H1 (cell line): ENCODE data around the gene PRDX3. TPM values are rescaled to one million over a fixed set of nuclear protein-coding genes. Genes with fewer than 3 reads are reported as not detected.

Source experiments
- CTCF ChIA-PET: fragments of 300-600 bp; sonication (Branson Sonifier 250); formaldehyde crosslinking; loops from one replicate; lab custom pipeline; 2021; ENCODE audit not compliant: partially characterized antibody; lab: Charles Lee
- POLR2A ChIA-PET: fragments of 300-600 bp; sonication (Branson Sonifier 250); formaldehyde crosslinking; loops from one replicate; lab custom pipeline; 2021; ENCODE audit warnings: inconsistent platforms; ENCODE audit not compliant: partially characterized antibody; lab: Charles Lee
- DNase-seq, 2 experiments: peaks; one replicate each; pipeline versions ENCODE4 v3.0.0 to v3.0.0-alpha.2; 2010 to 2022; ENCODE audit warnings: low spot score in 2 of 2, low read depth in 1 of 2, mixed read lengths in 1 of 2
- FAIRE-seq: peaks from 2 replicates; lab custom pipeline; 2011; peaks lifted over from hg19 to GRCh38; lab: Jason Lieb, UNC
- H2AFZ ChIP-seq: 2 replicates; pipeline ENCODE4 v1.8.1; 2012; ENCODE audit warnings: low read length, inconsistent platforms
- H2AK5ac ChIP-seq: 2 replicates; pipeline ENCODE4 v1.6.1; 2013; ENCODE audit warnings: low read depth, low read length
- H2BK120ac ChIP-seq: replicated peaks from 2 replicates; pipeline ENCODE3; 2013; ENCODE audit warnings: low read depth, low read length, inconsistent platforms
- H2BK12ac ChIP-seq: 2 replicates; pipeline ENCODE4 v1.6.1; 2013; ENCODE audit warnings: low read depth, low read length
- H2BK15ac ChIP-seq: 2 replicates; pipeline ENCODE4 v1.6.1; 2013; ENCODE audit warnings: low read length
- H2BK20ac ChIP-seq: 2 replicates; pipeline ENCODE4 v1.6.1; 2013; ENCODE audit warnings: low read length
- H2BK5ac ChIP-seq: 2 replicates; pipeline ENCODE4 v1.6.1; 2013; ENCODE audit warnings: low read depth, low read length
- H3K14ac ChIP-seq: 2 replicates; pipeline ENCODE4 v1.6.1; 2013; ENCODE audit warnings: inconsistent platforms; ENCODE audit not compliant: insufficient read length
- H3K18ac ChIP-seq: 2 replicates; pipeline ENCODE4 v1.6.1; 2013; ENCODE audit warnings: low read length; ENCODE audit errors: extremely low read depth
- H3K23ac ChIP-seq: 2 replicates; pipeline ENCODE4 v1.6.1; 2013; ENCODE audit warnings: inconsistent platforms; ENCODE audit not compliant: insufficient read length
- H3K23me2 ChIP-seq: 2 replicates; pipeline ENCODE4 v1.6.1; 2013; ENCODE audit warnings: low read depth, low read length
- H3K27ac ChIP-seq: 2 replicates; pipeline ENCODE4 v1.6.1; 2011; ENCODE audit warnings: low read depth, low read length, inconsistent platforms
- H3K27me3 ChIP-seq, 4 experiments: replicated peaks in 1 of 4; 1 replicate in 1 of 4; 2 replicates in 3 of 4; pipeline versions ENCODE4 v1.6.1 to v1.8.1; 2011 to 2013; ENCODE audit warnings: low read length in 3 of 4, mild to moderate bottlenecking in 3 of 4, inconsistent platforms in 2 of 4, mixed read lengths in 2 of 4, moderate library complexity in 1 of 4; ENCODE audit not compliant: control insufficient read depth in 3 of 4, insufficient read depth in 3 of 4; ENCODE audit errors: extremely low read depth in 1 of 4
- H3K36me3 ChIP-seq, 4 experiments: 2 replicates each; pipeline versions ENCODE4 v1.6.1 to v1.8.1; 2011 to 2013; ENCODE audit warnings: mild to moderate bottlenecking in 4 of 4, low read length in 3 of 4, moderate library complexity in 2 of 4, control low read depth in 1 of 4, inconsistent platforms in 1 of 4; ENCODE audit not compliant: insufficient read depth in 4 of 4, control insufficient read depth in 2 of 4
- H3K4ac ChIP-seq: replicated peaks from 2 replicates; pipeline ENCODE3; 2013; ENCODE audit warnings: low read length, low read depth, mixed read lengths, inconsistent platforms; ENCODE audit not compliant: insufficient read length
- H3K4me1 ChIP-seq, 4 experiments: replicated peaks in 1 of 4; 1 replicate in 1 of 4; 2 replicates in 3 of 4; pipeline versions ENCODE4 v1.6.1 to v1.8.1; 2011 to 2013; ENCODE audit warnings: low read length in 3 of 4, inconsistent platforms in 2 of 4, mixed read lengths in 1 of 4; ENCODE audit not compliant: insufficient read depth in 4 of 4, control insufficient read depth in 3 of 4
- H3K4me2 ChIP-seq, 2 experiments: 2 replicates each; pipeline versions ENCODE4 v1.6.1 to v1.8.1; 2011 to 2013; ENCODE audit warnings: low read depth in 2 of 2, low read length in 2 of 2, control low read depth in 1 of 2, inconsistent platforms in 1 of 2, mild to moderate bottlenecking in 1 of 2; ENCODE audit not compliant: insufficient read depth in 1 of 2
- H3K4me3 ChIP-seq, 4 experiments: fragments of 200-600, 300-600 bp in 1 of 4; sonication (generic), shearing (Covaris generic), sonication (Bioruptor Twin) in 1 of 4; 2 replicates each; pipeline versions ENCODE4 v1.5.1 to v1.8.1; 2011 to 2016; ENCODE audit warnings: low read length in 4 of 4, low read depth in 3 of 4, control low read depth in 2 of 4, inconsistent platforms in 2 of 4, mild to moderate bottlenecking in 2 of 4, mixed read lengths in 1 of 4, moderate library complexity in 1 of 4; ENCODE audit not compliant: insufficient read depth in 2 of 4; ENCODE audit errors: extremely low read depth in 1 of 4
- H3K56ac ChIP-seq: replicated peaks from 2 replicates; pipeline ENCODE3; 2013; ENCODE audit warnings: low read depth, mild to moderate bottlenecking, mixed read lengths, low read length, inconsistent platforms; ENCODE audit not compliant: insufficient read length
- H3K79me1 ChIP-seq: 2 replicates; pipeline ENCODE4 v1.6.1; 2013; ENCODE audit warnings: low read depth, low read length, control low read depth
- H3K79me2 ChIP-seq, 2 experiments: 2 replicates each; pipeline versions ENCODE4 v1.6.1 to v1.8.1; 2012 to 2013; ENCODE audit warnings: low read length in 2 of 2, mild to moderate bottlenecking in 2 of 2, inconsistent platforms in 1 of 2; ENCODE audit not compliant: insufficient read depth in 2 of 2, control insufficient read depth in 1 of 2
- H3K9ac ChIP-seq, 4 experiments: replicated peaks in 1 of 4; 1 replicate in 1 of 4; 2 replicates in 3 of 4; pipeline versions ENCODE4 v1.6.1 to v1.8.1; 2011 to 2013; ENCODE audit warnings: low read depth in 3 of 4, low read length in 3 of 4, control low read depth in 2 of 4, mild to moderate bottlenecking in 2 of 4, moderate library complexity in 2 of 4, inconsistent platforms in 1 of 4; ENCODE audit errors: extremely low read depth in 1 of 4
- H3K9me3 ChIP-seq, 2 experiments: 2 replicates each; pipeline versions ENCODE4 v1.6.1 to v1.8.1; 2012 to 2013; ENCODE audit warnings: mild to moderate bottlenecking in 2 of 2, moderate library complexity in 2 of 2, control low read depth in 1 of 2, inconsistent platforms in 1 of 2, low read depth in 1 of 2, low read length in 1 of 2, mixed read lengths in 1 of 2; ENCODE audit not compliant: insufficient read depth in 2 of 2
- H4K20me1 ChIP-seq, 2 experiments: replicated peaks in 1 of 2; 2 replicates each; pipeline versions ENCODE3 to v1.8.1; 2011 to 2013; ENCODE audit warnings: inconsistent platforms in 2 of 2, low read length in 2 of 2, mild to moderate bottlenecking in 1 of 2; ENCODE audit not compliant: insufficient read depth in 2 of 2, control insufficient read depth in 1 of 2
- H4K5ac ChIP-seq: 2 replicates; pipeline ENCODE4 v1.6.1; 2013; ENCODE audit warnings: low read length, low read depth, mixed read lengths, inconsistent platforms; ENCODE audit not compliant: insufficient read length
- H4K8ac ChIP-seq: 2 replicates; pipeline ENCODE4 v1.8.0; 2013; ENCODE audit warnings: mild to moderate bottlenecking, moderate library complexity, low read length, inconsistent platforms; ENCODE audit not compliant: insufficient read depth; ENCODE audit errors: extremely low read depth
- H4K91ac ChIP-seq: replicated peaks from 2 replicates; pipeline ENCODE3; 2013; ENCODE audit warnings: low read length, mixed read lengths, inconsistent platforms; ENCODE audit not compliant: insufficient read length
- ASH2L ChIP-seq: fragments of 200-600, 300-600 bp; sonication (generic); IDR thresholded peaks from one replicate; pipeline ENCODE4 v1.7.1; 2017; ENCODE audit warnings: low read length
- CBX5 ChIP-seq: fragments of 300-800, 300-1000 bp; sonication (generic); IDR thresholded peaks from 2 replicates; pipeline ENCODE4 v1.7.1; 2016; ENCODE audit warnings: antibody characterized with exemption, low read length, low read depth
- CBX8 ChIP-seq: fragments of 300-800, 300-1000 bp; sonication (generic); IDR thresholded peaks from 2 replicates; pipeline ENCODE4 v1.7.1; 2016; ENCODE audit warnings: low read depth, low read length, borderline replicate concordance
- KDM1A ChIP-seq: fragments of 200-600, 300-600 bp; sonication (generic); IDR thresholded peaks from 2 replicates; pipeline ENCODE4 v1.7.1; 2016; ENCODE audit warnings: mild to moderate bottlenecking, low read length, borderline replicate concordance
- KDM4A ChIP-seq: IDR thresholded peaks from one replicate; pipeline ENCODE4 v1.7.1; 2012; ENCODE audit warnings: low read depth, mild to moderate bottlenecking, moderate library complexity, low read length, inconsistent platforms; ENCODE audit not compliant: severe bottlenecking
- PHF8 ChIP-seq: fragments of 200-600 bp; sonication (generic); conservative IDR thresholded peaks from 2 replicates; pipeline ENCODE4 v1.7.1; 2012; ENCODE audit warnings: low read depth, mild to moderate bottlenecking, inconsistent platforms, low read length, moderate library complexity
- RNF2 ChIP-seq: fragments of 200-900, 300-1000 bp; sonication (generic); IDR thresholded peaks from 2 replicates; pipeline ENCODE4 v1.7.1; 2016; ENCODE audit warnings: borderline replicate concordance, low read depth, mild to moderate bottlenecking, antibody characterized with exemption, low read length; ENCODE audit not compliant: poor library complexity, severe bottlenecking; ENCODE audit errors: missing control alignments
- SIRT6 ChIP-seq: IDR thresholded peaks from one replicate; pipeline ENCODE4 v1.7.1; 2012; ENCODE audit warnings: low read length, inconsistent platforms
- WGBS, 2 experiments: shearing (Covaris generic) in 1 of 2; methylation state at CpG; one replicate each; pipeline versions ENCODE4 v1.1.6 to v1.1.7; 2013 to 2015; ENCODE audit warnings: low lambda C conversion rate in 2 of 2, mixed read lengths in 2 of 2, inconsistent platforms in 1 of 2, low coverage in 1 of 2, missing lambda C conversion rate in 1 of 2; ENCODE audit not compliant: insufficient replicate concordance in 2 of 2, insufficient coverage in 1 of 2, insufficient read length in 1 of 2; ENCODE audit errors: extremely low coverage in 1 of 2, missing lambda C conversion rate in 1 of 2; 5-methylcytosine and 5-hydroxymethylcytosine counted together
- polyA plus RNA-seq, 7 experiments: library from polyadenylated mRNA; depleted of rRNA in 3 of 7; stranded (reverse) in 5 of 7; unstranded in 2 of 7; fragments of >200 nt in 5 of 7; fragments of 200-250 nt in 2 of 7; gene quantifications; 1 replicate in 5 of 7; 2 replicates in 1 of 7; 4 replicates in 1 of 7; pipeline versions ENCODE4 v1.2.1 to v1.2.3, GENCODE V29; 2011 to 2013; ENCODE audit warnings: missing spikeins in 2 of 7, mixed read lengths in 2 of 7
- total RNA-seq: library from RNA; stranded (reverse); fragmentation: NEBNext Ultra II Directional; extraction: Animal tissue kit (Norgen Biotek cat#: 25700); gene quantifications from 2 replicates; pipeline ENCODE4 v1.2.1, GENCODE V29; 2021

PRDX3 gene
- total and polyA plus RNA-seq, 2 of the 8 experiments (the other 6 are each of a cell fraction or from before 2014, with no cell fraction given) = 201 to 208 TPM

- Histone ChIP-seq H2BK120ac (no peak overlapping the region), H3K9me3 (no peaks in the 10 kb centered on the region), H2BK5ac (no peak overlapping the region), H4K5ac (no peak overlapping the region), H3K23ac (no peak overlapping the region), H3K4ac (no peak overlapping the region), H3K27me3 (no peaks in the 10 kb centered on the region), H4K91ac (no peak overlapping the region), H4K20me1 (no peaks in the 10 kb centered on the region), H3K14ac (no peak overlapping the region), H3K4me2 (no peak overlapping the region), H2AK5ac (no peak overlapping the region), H3K23me2 (no peaks in the 10 kb centered on the region), H3K9ac (no peak overlapping the region), H3K36me3 (peaks cover 18 to 55% (median 39%) of the 10 kb centered on the region in 4 experiments; a peak in 7 of 8 replicates), H3K79me1 (no peaks in the 10 kb centered on the region), H2BK12ac (no peak overlapping the region), H3K4me3 (no peak overlapping the region), H2BK15ac (no peak overlapping the region), H3K18ac (no peak overlapping the region), H2BK20ac (no peak overlapping the region), H3K56ac (no peak overlapping the region), H2AFZ (no peak overlapping the region), H3K4me1 (no peaks in the 10 kb centered on the region), H4K8ac (no peak overlapping the region), H3K27ac (no peak overlapping the region), H3K79me2 (no peaks in the 10 kb centered on the region)
- no peak for DNase-seq
- CTCF ChIA-PET = interaction anchor here (0.9 to 1.4 kb wide), 2 partner anchors 14 to 1906 kb away, joined by 3 to 7 read pairs; no protein-coding TSS in a partner anchor
- no peak for FAIRE-seq
- TF ChIP-seq CBX5 (no peak), KDM4A (no peak), SIRT6 (no peak), ASH2L (no peak), PHF8 (no peak), RNF2 (no peak), KDM1A (no peak), CBX8 (no peak)
- POLR2A ChIA-PET = interaction anchor here (0.6 to 2.3 kb wide), 6 partner anchors 8 to 759 kb away, joined by 3 to 7 read pairs (median 4); no protein-coding TSS in a partner anchor
- WGBS, 2 experiments = 88% methylated on average over 14 of the region's 14 CpGs; no CpG with 5 or more reads in 1 of the 2 experiments
These were observed 45.9 kb downstream of the PRDX3 start for GRCh38 chr10:119132521-119133345.
